ENCODE results near the gene KLHDC3. TPM values are rescaled to one million over a fixed set of nuclear protein-coding genes. Genes with fewer than 3 reads are reported as not detected.

Gene KLHDC3, protein sequence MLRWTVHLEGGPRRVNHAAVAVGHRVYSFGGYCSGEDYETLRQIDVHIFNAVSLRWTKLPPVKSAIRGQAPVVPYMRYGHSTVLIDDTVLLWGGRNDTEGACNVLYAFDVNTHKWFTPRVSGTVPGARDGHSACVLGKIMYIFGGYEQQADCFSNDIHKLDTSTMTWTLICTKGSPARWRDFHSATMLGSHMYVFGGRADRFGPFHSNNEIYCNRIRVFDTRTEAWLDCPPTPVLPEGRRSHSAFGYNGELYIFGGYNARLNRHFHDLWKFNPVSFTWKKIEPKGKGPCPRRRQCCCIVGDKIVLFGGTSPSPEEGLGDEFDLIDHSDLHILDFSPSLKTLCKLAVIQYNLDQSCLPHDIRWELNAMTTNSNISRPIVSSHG
- total RNA-seq = 100 to 1,000 TPM in 1 of 2 donors, 10 to 100 TPM in 1; 81.5 to 113 TPM
- long read RNA-seq, transcript KLHDC3-202 (11 exons, 1,909 nt) = major isoform, 216 of 242 reads
- long read RNA-seq, partial matches to known transcripts = 15 of 242 reads
- long read RNA-seq, other reads (novel, unspliced or antisense) = 11 of 242 reads

- intact Hi-C loops (cut with DNase I) = no loop called here
- ATAC-seq = peak; percentile 97 to 98
- peak; percentile 99 for DNase-seq
Measured at GRCh38 chr6:43013843-43014433, at the start of gene KLHDC3, which contains the start of gene MEA1. Gene KLHDC3 (plus strand): TSS chr6:43014249. CDS start chr6:43017193, 2,944 bp downstream. Gene MEA1 (minus strand): TSS chr6:43013946. CDS start chr6:43013813, 133 bp downstream.

- ATAC-seq (no peak), DNase-seq (no peak)
Measured at GRCh38 chr6:42966571-42966970, 47.5 kb upstream of the KLHDC3 start.

DNA sequence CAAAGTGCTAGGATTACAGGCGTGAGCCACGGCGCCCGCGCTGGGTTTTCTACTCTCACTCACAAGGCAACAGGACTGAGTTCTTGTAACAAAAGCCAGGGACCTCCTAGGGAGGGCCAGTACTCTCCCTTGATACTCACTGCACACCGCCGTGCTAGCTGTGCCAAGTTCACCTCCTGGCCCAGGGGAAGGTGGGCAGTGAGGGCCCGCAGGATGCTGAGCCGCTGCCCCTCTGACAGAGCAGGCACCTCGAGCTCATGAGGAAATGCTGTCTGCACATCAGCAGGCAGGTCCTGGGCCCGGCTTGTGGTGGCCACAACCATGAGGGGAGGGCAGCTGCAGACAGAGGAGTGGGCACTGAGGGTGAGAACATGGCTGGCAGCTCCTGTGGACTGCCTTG is 46.8 kb upstream of the KLHDC3 start:
- DNase-seq (no peak), ATAC-seq (no peak)
- intact Hi-C loops (cut with DNase I) = no loop called here

More at GRCh38 chr6:42966571-42966970, 47.5 kb upstream of the KLHDC3 start:
- intact Hi-C loops (cut with DNase I) = no loop called here

DNA sequence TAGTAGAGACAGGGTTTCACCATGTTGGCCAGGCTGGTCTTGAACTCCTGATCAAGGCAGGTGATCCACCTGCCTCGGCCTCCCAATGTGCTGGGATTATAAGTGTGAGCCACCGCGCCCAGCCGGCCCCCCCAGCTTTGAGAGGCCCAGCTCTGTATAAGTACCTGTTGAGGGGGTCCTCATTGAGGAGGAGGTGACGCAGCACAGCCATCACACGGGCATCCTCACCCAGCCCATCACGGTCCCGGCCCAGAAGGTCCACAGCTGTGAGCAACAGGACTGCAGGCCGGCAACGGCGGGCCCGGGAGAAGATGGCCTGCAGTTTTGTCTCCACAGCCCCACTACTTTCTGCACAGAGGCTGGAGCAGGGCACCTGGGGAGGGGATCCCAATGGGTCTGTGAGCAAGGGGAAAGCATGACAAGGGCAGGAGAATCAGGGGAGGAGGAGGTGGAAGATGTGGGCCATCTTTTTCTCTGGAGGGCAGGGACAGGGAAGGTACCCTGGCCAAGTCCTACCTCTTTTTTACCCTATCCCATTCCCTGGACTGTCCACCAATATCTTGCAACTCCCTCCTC is 45.8 kb upstream of the KLHDC3 start:
- intact Hi-C loops (cut with DNase I) = no loop called here
- ATAC-seq (no peak), DNase-seq (no peak)

DNA sequence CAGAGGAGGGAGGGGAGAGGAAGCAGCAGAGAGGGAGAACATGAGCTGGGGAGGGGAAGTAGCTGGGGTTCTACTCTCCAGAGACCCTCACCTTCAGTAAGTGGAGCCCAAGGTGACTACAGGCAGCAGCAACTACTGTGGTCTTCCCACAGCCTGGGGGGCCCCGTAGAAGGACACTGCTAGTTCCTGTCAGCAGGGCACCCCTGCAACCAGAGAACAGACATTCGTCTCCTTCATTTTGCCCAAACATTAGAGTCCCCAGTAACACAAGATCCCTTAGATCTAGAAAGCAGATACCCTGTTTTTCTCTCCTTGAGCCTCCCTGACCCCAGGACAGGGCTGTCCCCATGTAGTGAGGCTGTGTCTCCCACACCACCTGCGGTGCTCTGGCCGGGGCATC is 45.3 kb upstream of the KLHDC3 start:
- intact Hi-C loops (cut with DNase I) = no loop called here
- no peak for ATAC-seq
- DNase-seq = no peak

- ATAC-seq (no peak), DNase-seq (no peak)
- intact Hi-C loops (cut with DNase I) = no loop called here
Measured at GRCh38 chr6:42969431-42969830, 44.6 kb upstream of the KLHDC3 start.

DNA sequence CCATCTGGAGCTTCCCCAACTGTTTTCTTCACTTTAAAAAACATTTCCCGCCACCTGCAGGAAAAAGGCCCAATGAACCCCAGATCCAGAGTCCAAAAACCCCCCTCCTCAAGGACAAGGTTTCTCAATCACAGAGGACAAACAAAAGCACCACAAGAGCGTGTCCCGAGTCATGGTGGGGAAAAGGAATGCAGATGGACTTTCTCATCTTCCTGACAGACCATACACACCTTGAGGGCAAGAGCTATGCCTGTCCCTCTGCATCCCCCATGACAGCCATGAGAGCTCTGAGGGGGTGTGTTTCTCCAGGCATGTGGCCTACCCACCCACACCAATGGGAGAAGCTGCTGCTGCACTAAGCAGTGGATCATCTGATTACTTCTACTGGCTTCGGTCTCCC is 44.1 kb upstream of the KLHDC3 start:
- intact Hi-C loops (cut with DNase I) = no loop called here
- no peak for ATAC-seq
- DNase-seq = no peak

DNA sequence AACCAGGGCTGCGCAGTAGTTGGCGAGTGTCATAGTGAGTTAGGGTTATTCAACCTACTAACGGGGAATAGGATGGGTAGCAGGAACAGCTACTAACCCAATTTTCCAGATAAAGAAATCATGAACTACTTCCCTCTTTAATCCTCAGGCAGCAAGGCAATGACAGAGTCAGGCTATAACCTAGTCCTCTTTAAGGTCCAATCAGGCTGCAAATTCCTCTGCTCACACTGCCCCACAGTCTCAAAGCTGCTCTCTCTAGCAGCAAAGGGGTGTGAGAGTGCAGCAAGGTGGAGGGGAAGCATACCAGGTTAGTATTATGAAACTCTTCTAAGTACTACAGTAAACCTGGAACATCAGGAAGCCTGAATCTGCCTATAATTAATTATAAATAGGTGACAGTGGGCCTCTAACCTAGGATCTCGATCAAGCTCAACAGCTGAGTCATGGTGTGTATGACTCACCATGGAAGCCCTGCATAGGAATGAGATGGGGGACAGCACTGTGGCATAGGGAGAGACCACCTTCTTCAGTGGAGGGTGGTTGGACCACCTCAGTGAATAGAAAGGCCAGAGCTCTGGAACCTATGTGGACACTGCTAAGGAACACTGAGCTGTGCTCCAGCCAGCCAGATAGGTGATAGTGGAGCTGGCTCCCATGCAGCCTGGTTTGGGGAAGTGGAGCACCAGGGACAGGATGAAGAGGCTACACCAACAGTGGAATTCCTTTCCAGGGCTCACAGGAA is 43.0 kb upstream of the KLHDC3 start:
- DNase-seq = no peak
- ATAC-seq = peak in 1 of 2 donors; percentile 35
- intact Hi-C loops (cut with DNase I) = no loop called here

DNA sequence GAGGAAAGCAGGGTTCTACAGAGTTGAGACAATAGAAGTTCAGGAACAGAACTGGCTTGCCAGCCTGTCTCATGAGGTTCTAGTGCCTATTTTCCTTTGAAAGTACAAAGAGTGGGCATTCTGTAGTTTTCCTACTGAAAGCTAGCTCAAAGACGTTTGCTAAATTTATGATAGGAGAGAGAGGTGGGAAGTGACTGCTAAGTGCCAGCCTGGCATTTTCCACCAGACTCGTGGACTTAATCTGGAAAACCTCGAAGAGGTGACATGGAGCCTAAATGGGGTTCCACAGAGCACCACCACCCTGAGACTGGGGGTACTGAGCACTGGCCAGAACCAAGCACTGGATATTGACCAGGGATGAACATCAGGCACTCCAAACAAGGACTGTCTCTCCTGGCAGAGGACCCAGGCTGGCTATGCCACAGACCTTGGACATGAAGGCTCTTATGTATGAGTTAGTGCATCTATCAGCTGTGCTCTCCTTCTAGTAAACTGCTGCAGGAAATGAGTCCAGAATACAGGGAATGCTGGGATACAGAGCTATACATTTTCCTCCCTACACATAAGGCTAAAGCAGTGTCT is 42.2 kb upstream of the KLHDC3 start:
- intact Hi-C loops (cut with DNase I) = no loop called here
- DNase-seq = no peak
- ATAC-seq = no peak

GRCh38 chr6:42973926-42974325 is 40.1 kb upstream of the KLHDC3 start:
- intact Hi-C loops (cut with DNase I) = no loop called here
- ATAC-seq = no peak

DNA sequence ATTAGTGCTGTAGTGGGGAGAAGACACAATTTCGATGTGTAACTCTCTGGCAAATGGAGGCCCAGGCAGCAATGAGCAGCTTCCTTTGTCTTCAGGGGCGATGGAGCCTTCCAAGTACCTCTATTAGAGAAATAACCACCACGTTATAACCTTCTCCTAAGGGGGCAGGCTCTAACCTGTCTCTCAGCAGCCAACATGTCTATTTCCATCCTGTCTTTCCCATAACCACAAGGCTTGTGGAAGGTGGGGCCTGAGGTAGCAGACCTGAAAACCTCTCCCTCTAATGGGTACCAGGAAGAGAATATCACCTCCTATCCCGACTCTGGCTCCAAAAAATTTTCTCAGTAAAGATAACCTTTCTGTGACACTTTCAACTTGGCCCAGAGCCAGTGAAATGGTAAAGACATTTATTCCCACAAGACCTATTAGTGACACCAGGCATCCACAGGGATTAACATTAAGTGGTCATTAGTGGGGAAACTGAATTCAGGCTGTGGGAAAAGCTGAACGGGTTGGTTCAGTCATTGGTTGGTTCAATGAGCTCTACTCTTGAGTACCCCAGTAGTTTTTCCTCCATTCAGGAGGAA is 39.0 kb upstream of the KLHDC3 start:
- ATAC-seq = no peak
- intact Hi-C loops (cut with DNase I) = no loop called here
- DNase-seq = no peak

More at GRCh38 chr6:42973926-42974325, 40.1 kb upstream of the KLHDC3 start:
- no peak for DNase-seq

DNA sequence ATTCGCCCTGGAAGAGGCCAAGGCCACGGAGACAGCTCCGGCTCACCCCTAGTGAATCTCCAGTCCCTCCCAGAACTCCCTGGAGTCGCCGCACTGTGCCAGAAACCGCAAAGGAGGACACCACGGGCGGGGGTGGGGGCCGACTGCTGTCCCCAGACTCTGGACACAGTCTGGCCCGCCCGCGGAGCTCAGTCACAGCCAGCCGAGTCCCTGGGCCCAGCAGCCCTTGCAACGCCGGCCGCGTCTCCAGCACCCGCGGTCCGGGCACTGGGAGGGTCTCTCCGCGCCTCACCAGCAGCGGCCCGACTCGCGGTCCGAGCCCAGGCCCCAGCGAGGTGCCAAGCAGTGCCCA is 35.6 kb upstream of the KLHDC3 start:
- DNase-seq (peak; percentile 38), ATAC-seq (peak; percentile 47 to 56)
- intact Hi-C loops (cut with DNase I) = no loop called here

DNA sequence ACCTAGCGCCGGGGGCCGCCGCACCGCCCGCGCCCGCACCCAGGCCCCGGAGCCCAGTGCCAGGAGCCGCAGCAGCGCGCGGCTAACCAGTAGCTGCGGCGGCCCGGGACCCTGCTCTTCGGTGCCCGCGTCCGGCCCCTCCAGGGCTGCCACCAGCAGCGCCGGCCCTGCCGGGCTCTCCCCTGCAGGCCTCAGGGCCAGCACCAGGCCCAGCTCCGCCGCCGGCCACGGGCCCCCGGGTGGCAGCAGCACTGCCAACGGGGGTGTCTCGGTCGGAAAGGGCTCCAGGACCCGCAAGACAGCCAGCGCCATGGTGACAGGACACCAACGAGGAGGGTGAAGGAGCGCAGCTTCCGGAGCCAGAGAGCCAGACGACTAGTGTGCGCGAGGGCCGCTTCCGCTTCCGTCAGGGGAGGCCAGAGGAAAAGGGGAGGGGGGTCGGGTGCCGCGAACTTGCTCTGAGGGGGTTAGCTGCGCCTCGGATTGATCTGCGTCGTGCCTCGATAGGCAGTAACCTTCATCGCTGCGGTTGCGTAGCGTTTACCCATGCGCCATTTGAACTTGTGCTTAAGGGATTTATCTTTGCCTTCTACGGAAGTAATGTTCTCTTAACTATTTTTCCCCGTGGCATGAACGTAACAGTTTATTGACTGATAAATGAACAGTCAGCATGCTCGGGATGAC is 35.1 kb upstream of the KLHDC3 start, which contains the start of gene PEX6:
Gene PEX6, minus strand, starts transcription at position 343 of the 684 bp plus-strand sequence. Its CDS starts 31 bp downstream, at position 312.
- intact Hi-C loops (cut with DNase I) = no loop called here
- ATAC-seq = peak; percentile 96 to 97
- peak; percentile 96 for DNase-seq

- peak; percentile 1 to 3 for ATAC-seq
- intact Hi-C loops (cut with DNase I) = loop anchor here in 1 of 2 donors (5.0 kb wide), 1 partner anchor 47 kb away; no protein-coding TSS in a partner anchor
- DNase-seq = no peak
Measured at GRCh38 chr6:42979523-42980177, 34.4 kb upstream of the KLHDC3 start.

GRCh38 chr6:42981836-42982235 is 32.2 kb upstream of the KLHDC3 start:
- DNase-seq (no peak), ATAC-seq (no peak)
- intact Hi-C loops (cut with DNase I) = loop anchor here in 1 of 2 donors (5.0 kb wide), 1 partner anchor 50 kb away; no protein-coding TSS in a partner anchor

DNA sequence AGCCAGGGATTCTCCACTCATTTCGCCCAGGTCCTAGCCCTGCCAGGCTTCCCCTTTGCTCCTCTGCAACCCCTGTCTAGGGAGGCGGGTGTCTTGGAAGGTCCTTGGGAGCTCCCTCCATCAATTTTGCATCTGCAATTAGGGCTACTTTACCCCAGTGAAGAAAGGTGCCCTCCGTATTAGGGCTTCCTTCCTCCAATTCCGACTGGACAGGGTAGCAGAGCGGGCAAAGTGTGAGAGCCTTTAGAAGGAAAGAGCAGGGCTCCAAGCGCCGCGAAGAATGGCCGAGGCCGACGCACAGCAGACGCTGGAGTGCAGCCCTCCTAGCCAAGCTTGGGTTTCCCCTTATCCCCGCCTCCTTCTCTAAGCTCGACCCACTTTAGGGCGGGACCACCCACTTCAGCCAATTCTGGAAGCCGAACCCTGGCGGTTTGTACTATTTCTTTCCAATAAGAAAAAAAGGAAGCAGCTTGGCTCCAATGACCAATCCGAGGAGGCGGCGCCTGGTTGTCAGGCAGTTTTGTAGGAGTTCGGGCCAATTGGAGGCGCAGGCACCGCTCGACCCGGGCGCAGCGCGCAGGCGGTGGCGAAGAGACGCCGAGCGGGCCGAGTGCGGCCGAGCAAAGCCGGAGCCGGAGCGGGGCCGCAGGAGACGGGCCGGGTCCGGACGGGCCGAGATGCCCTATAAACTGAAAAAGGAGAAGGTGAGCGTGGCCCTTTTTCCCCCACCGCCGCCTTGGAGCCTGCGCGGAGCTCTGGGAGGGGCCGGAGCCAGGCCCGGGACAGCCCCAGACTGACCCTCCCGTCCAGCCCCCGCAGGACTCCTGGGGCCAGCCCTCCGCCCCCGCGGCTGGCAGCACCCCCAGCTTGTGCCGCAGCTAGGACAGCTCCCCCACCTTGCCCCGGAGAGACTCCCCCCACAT is 29.8 kb upstream of the KLHDC3 start, which contains the start of gene PPP2R5D:
Gene PPP2R5D, plus strand, starts transcription at position 570 of the 923 bp plus-strand sequence. Its CDS starts 108 bp downstream, at position 678.
- DNase-seq (peak; percentile 98), ATAC-seq (peak; percentile 96 to 97)
- intact Hi-C loops (cut with DNase I) = loop anchor here in 1 of 2 donors (5.0 kb wide), 1 partner anchor 52 kb away; no protein-coding TSS in a partner anchor

Measured in left cardiac atrium (tissue), 4 donors.